ENCODE data around the gene KCNH2. TPM values are rescaled to one million over a fixed set of nuclear protein-coding genes. Genes with fewer than 3 reads are reported as not detected.
"Not testable (repeated sequence)": the region's sequence is repeated elsewhere in the genome, so short reads cannot be mapped to it uniquely, and the experiment has no call there.

Gene KCNH2, protein sequence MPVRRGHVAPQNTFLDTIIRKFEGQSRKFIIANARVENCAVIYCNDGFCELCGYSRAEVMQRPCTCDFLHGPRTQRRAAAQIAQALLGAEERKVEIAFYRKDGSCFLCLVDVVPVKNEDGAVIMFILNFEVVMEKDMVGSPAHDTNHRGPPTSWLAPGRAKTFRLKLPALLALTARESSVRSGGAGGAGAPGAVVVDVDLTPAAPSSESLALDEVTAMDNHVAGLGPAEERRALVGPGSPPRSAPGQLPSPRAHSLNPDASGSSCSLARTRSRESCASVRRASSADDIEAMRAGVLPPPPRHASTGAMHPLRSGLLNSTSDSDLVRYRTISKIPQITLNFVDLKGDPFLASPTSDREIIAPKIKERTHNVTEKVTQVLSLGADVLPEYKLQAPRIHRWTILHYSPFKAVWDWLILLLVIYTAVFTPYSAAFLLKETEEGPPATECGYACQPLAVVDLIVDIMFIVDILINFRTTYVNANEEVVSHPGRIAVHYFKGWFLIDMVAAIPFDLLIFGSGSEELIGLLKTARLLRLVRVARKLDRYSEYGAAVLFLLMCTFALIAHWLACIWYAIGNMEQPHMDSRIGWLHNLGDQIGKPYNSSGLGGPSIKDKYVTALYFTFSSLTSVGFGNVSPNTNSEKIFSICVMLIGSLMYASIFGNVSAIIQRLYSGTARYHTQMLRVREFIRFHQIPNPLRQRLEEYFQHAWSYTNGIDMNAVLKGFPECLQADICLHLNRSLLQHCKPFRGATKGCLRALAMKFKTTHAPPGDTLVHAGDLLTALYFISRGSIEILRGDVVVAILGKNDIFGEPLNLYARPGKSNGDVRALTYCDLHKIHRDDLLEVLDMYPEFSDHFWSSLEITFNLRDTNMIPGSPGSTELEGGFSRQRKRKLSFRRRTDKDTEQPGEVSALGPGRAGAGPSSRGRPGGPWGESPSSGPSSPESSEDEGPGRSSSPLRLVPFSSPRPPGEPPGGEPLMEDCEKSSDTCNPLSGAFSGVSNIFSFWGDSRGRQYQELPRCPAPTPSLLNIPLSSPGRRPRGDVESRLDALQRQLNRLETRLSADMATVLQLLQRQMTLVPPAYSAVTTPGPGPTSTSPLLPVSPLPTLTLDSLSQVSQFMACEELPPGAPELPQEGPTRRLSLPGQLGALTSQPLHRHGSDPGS
- total RNA-seq, result under 1 TPM; 0.34 to 0.45 TPM

GRCh38 chr7:150978126-150978789, at the start of gene KCNH2:
KCNH2 (minus strand) TSS chr7:150978321; CDS start chr7:150977913, 408 bp downstream.
- intact Hi-C loops (cut with micrococcal nuclease), result loop anchor here (5.0 kb wide), 1 partner anchor 34 kb away; no protein-coding TSS in a partner anchor
- H3K36me3 Mint-ChIP-seq, result no peaks in the 10 kb centered on the region
- no peak within 1 kb of the TSS for H3K27ac Mint-ChIP-seq
- H3K4me3 Mint-ChIP-seq, result peak within 1 kb of the TSS; percentile 66
- no peak for DNase-seq
- ChIA-PET CTCF (interaction anchor here (1.4 to 3.0 kb wide), 4 partner anchors 11 to 80 kb away, joined by 4 to 15 read pairs (median 10); no protein-coding TSS in a partner anchor), POLR2A (no interaction called here)
- H3K27me3 Mint-ChIP-seq, result peaks cover 32% of the 10 kb centered on the region
- H3K4me1 Mint-ChIP-seq (ENCODE audit: low read depth), result peaks cover 23% of the 10 kb centered on the region
- H3K9me3 Mint-ChIP-seq, result no peaks in the 10 kb centered on the region

DNA sequence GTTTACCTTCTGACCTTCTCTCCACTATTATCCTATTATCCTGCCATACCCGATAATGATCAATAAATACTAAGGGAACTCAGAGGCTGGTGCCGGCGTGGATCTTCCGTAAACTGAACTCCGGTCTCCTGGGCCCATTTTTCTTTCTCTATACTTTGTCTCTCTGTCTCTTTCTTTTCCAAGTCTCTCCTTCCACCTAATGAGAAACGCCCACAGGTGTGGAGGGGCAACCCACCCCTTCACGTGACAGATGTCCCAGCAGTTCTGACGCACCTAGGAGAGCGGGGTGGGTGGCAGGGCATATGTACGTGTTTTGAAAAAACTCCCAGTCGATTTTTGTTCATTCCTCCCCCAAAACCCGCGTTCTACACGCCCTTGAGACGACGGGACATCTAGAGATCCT, 49.6 kb upstream of the KCNH2 start:
- DNase-seq, H3K36me3 Mint-ChIP-seq, H3K27me3 Mint-ChIP-seq, H3K9me3 Mint-ChIP-seq: not testable (repeated sequence)
- CTCF ChIA-PET, result interaction anchor here (0.7 to 3.2 kb wide), 19 partner anchors 9 to 249 kb away, joined by 3 to 33 read pairs (median 6); partner anchors contain the start of genes SLC4A2 and TMUB1
- H3K4me1 Mint-ChIP-seq (ENCODE audit: low read depth), result peaks cover 18% of the 10 kb centered on the region
- H3K27ac Mint-ChIP-seq, result peak overlapping the region; percentile 90
- intact Hi-C loops (cut with micrococcal nuclease), result loop anchor here (1.0 to 2.0 kb wide), 5 partner anchors 12 to 83 kb away; partner anchors contain the start of gene TMUB1
- POLR2A ChIA-PET, result interaction anchor here (1.5 kb wide), 3 partner anchors 9 to 17 kb away, joined by 9 to 11 read pairs (median 9); no protein-coding TSS in a partner anchor
- peak overlapping the region; percentile 94 for H3K4me3 Mint-ChIP-seq

DNA sequence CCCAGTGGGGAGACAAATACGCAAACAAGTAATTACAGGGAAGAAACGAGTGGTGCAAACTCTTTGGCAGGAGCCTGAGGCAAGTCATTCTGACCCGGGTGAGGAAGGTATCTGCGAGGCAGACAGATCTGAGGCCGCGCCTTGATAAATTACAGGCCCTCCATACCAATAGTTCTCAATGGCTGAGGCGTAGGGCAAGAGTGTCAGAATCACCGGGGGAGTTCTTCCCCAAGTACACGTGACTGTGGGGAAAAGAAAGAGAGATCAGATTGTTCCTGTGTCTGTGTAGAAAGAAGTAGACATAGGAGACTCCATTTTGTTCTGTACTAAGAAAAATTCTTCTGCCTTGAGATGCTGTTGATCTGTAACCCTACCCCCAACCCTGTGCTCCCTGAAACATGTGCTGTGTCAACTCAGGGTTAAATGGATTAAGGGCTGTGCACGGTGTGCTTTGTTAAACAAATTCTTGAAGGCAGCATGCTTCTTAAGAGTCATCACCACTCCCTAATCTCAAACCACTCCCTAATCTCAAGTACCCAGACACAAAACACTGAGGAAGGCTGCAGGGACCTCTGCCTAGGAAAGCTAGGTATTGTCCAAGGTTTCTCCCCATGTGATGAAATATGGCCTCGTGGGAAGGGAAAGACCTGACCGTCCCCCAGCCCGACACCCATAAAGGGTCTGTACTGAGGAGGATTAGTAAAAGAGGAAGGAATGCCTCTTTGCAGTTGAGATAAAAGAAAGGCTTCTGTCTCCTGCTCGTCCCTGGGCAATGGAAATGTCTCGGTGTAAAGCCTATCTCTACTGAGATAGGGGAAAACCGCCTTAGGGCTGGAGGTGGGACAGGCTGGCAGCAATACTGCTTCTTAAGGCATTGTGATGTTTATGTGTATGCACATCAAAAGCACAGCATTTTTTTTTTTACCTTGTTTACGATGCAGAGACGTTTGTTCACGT, 48.9 kb upstream of the KCNH2 start:
- Mint-ChIP-seq H3K4me1 (ENCODE audit: low read depth) (peaks cover 18% of the 10 kb centered on the region), H3K4me3 (peak overlapping the region; percentile 94), H3K27ac (peak overlapping the region; percentile 90)
- DNase-seq; H3K27me3 Mint-ChIP-seq; H3K36me3 Mint-ChIP-seq; H3K9me3 Mint-ChIP-seq; intact Hi-C loops (cut with micrococcal nuclease): not testable (repeated sequence)
- POLR2A ChIA-PET, result interaction anchor here (1.0 to 1.5 kb wide), 4 partner anchors 9 to 17 kb away, joined by 3 to 11 read pairs (median 9); no protein-coding TSS in a partner anchor
- CTCF ChIA-PET, result interaction anchor here (1.2 to 3.2 kb wide), 11 partner anchors 8 to 97 kb away, joined by 5 to 33 read pairs (median 7); partner anchors contain the start of genes SLC4A2 and TMUB1

DNA sequence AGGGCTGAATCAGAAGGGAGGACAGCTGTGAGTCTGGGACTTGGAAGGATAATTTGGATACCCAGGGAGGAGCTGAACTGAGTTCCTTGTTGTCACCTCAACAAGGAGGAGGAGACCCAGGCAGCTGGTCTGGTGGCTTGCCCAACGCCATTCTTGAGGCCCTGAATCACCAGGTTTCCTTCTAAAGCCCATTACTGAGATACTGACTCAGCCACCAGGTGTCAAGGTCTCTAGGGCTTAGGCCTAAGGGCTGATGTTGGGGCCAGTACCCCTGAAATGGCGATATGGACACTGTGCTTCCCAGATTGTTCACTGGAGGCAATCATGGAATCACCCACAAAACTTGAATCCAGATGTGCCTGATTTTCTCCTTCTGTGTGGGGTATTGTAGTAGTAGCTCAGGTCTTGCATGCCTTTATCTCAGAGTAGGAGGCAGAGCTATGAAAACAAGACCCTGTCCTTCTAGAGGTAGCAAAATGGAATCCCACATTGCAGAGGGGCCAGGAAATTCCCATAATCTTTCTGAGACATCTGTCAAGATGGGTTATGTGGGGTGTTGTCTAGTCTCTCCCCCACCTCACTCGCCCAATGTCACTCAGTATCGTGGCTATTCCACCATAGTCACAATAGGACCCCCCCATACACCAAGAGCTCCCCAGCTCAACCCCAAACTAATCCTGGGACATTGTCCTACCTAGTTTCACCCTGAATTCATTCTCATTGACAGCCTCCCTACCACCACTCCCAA, 48.0 kb upstream of the KCNH2 start:
- DNase-seq, result no peak
- ChIA-PET POLR2A (interaction anchor here (1.0 to 1.7 kb wide), 2 partner anchors 16 to 55 kb away, joined by 3 read pairs; partner anchors contain the start of gene FASTK), CTCF (interaction anchor here (1.2 kb wide), 1 partner anchor 8 kb away, joined by 7 read pairs; no protein-coding TSS in a partner anchor)
- no peak overlapping the region for H3K27ac Mint-ChIP-seq
- H3K36me3 Mint-ChIP-seq, result peaks cover 2% of the 10 kb centered on the region
- H3K27me3 Mint-ChIP-seq, result peaks cover 2% of the 10 kb centered on the region
- H3K4me1 Mint-ChIP-seq (ENCODE audit: low read depth), result peaks cover 18% of the 10 kb centered on the region
- intact Hi-C loops (cut with micrococcal nuclease), result no loop called here
- no peaks in the 10 kb centered on the region for H3K9me3 Mint-ChIP-seq
- no peak overlapping the region for H3K4me3 Mint-ChIP-seq

GRCh38 chr7:151024435-151025056, 46.4 kb upstream of the KCNH2 start, which contains the start of gene ATG9B:
ATG9B (minus strand) TSS chr7:151024494; CDS start chr7:151024423, 71 bp downstream.
- Mint-ChIP-seq H3K4me3 (no peak within 1 kb of the TSS), H3K27me3 (peaks cover 5% of the 10 kb centered on the region), H3K36me3 (peaks cover 2% of the 10 kb centered on the region), H3K9me3 (no peaks in the 10 kb centered on the region), H3K4me1 (ENCODE audit: low read depth) (peaks cover 15% of the 10 kb centered on the region), H3K27ac (no peak within 1 kb of the TSS)
- DNase-seq, result no peak
- POLR2A ChIA-PET, result interaction anchor here (1.2 to 1.7 kb wide), 3 partner anchors 11 to 56 kb away, joined by 3 to 4 read pairs (median 4); partner anchors contain the start of gene FASTK
- intact Hi-C loops (cut with micrococcal nuclease), result no loop called here
- CTCF ChIA-PET, result no interaction called here

DNA sequence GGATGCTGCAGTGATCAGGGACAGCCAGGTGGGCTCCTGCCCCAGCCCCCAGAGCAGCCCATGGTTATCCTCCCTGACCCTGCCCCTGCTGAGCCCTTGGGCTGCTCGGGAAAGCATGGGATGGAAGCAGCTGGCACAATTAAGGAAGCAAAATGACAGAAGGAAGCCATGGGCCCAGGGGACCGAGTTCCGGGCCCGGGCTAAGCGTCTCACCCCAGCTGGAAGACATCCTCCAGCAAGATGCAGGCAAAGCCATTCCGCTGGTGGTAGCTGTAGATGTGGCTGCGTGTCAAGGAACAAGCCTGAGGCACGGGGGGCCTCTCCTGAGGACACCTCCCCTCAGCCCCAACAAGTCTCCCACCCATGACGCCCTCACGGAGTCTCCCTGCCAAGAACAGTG, 45.1 kb upstream of the KCNH2 start:
- peaks cover 17% of the 10 kb centered on the region for H3K4me1 Mint-ChIP-seq (ENCODE audit: low read depth)
- DNase-seq, result no peak
- H3K36me3 Mint-ChIP-seq, result no peaks in the 10 kb centered on the region
- intact Hi-C loops (cut with micrococcal nuclease), result no loop called here
- peaks cover 11% of the 10 kb centered on the region for H3K27me3 Mint-ChIP-seq
- H3K4me3 Mint-ChIP-seq, result no peak overlapping the region
- ChIA-PET CTCF (no interaction called here), POLR2A (interaction anchor here (1.2 kb wide), 1 partner anchor 12 kb away, joined by 4 read pairs; no protein-coding TSS in a partner anchor)
- no peaks in the 10 kb centered on the region for H3K9me3 Mint-ChIP-seq
- no peak overlapping the region for H3K27ac Mint-ChIP-seq

GRCh38 chr7:151020231-151020630, 42.1 kb upstream of the KCNH2 start:
- intact Hi-C loops (cut with micrococcal nuclease), result no loop called here
- H3K4me1 Mint-ChIP-seq (ENCODE audit: low read depth), result peaks cover 31% of the 10 kb centered on the region
- ChIA-PET CTCF (interaction anchor here (0.6 to 4.4 kb wide), 5 partner anchors 8 to 720 kb away, joined by 3 to 78 read pairs (median 3); partner anchors contain the start of gene ABCB8), POLR2A (interaction anchor here (0.6 kb wide), 1 partner anchor 662 kb away, joined by 6 read pairs; no protein-coding TSS in a partner anchor)
- no peaks in the 10 kb centered on the region for H3K9me3 Mint-ChIP-seq
- no peaks in the 10 kb centered on the region for H3K36me3 Mint-ChIP-seq
- H3K27me3 Mint-ChIP-seq, result peaks cover 11% of the 10 kb centered on the region
- no peak for DNase-seq
- no peak overlapping the region for H3K4me3 Mint-ChIP-seq
- no peak overlapping the region for H3K27ac Mint-ChIP-seq

DNA sequence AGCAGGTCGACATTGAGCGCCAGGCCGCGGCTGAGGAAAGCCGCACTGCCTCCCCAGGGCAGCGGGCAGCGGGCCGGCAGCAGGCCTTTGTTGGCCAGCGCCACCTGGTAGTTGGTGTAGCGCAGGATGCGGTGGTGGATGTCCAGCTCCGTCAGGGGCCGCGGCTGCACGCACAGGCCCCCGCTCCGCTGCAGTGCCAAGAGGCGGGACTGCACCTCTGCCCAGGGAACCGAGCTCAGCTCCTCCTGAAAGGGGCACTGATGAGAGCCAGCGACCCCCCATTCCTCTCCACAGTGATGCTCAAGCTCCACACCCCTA, 41.0 kb upstream of the KCNH2 start:
- H3K36me3 Mint-ChIP-seq, result no peaks in the 10 kb centered on the region
- intact Hi-C loops (cut with micrococcal nuclease), result loop anchor here (2.0 kb wide), 1 partner anchor 56 kb away; no protein-coding TSS in a partner anchor
- peaks cover 11% of the 10 kb centered on the region for H3K27me3 Mint-ChIP-seq
- POLR2A ChIA-PET, result interaction anchor here (1.0 to 2.1 kb wide), 4 partner anchors 9 to 62 kb away, joined by 4 to 9 read pairs (median 6); partner anchors contain the start of genes ABCB8 and FASTK
- CTCF ChIA-PET, result interaction anchor here (0.9 to 4.4 kb wide), 22 partner anchors 9 to 121 kb away, joined by 3 to 78 read pairs (median 6); partner anchors contain the start of genes ABCB8, AGAP3 and NOS3
- no peaks in the 10 kb centered on the region for H3K9me3 Mint-ChIP-seq
- H3K4me3 Mint-ChIP-seq, result no peak overlapping the region
- H3K27ac Mint-ChIP-seq, result no peak overlapping the region
- H3K4me1 Mint-ChIP-seq (ENCODE audit: low read depth), result peaks cover 42% of the 10 kb centered on the region
- DNase-seq, result no peak

Data from activated CD4-positive, alpha-beta memory T cell treated with anti-CD3 and anti-CD28 coated beads for 36 hours (primary cell).